Right ventricle myocardium inferior (tissue), 1 donor: ENCODE data around the gene RNF157. TPM values are rescaled to one million over a fixed set of nuclear protein-coding genes. Genes with fewer than 3 reads are reported as not detected.
"Not testable (repeated sequence)": the region's sequence is repeated elsewhere in the genome, so short reads cannot be mapped to it uniquely, and the experiment has no call there.

ENCODE experiments used
- ATAC-seq: fragments of 200-7000 bp; cut with Tn5 transposase; one replicate; pipeline ENCODE4 v1.9.1; 2020; ENCODE audit warnings: mild to moderate bottlenecking, moderate library complexity
- DNase-seq: peaks from one replicate; pipeline ENCODE4 v3.0.0; 2021; ENCODE audit errors: missing footprints
- intact Hi-C: fragments of 100-400 bp; cut with DNase I; formaldehyde crosslinking; loops from one replicate; pipeline ENCODE4 v1.11.0; 2022
- total RNA-seq: library from RNA; stranded (reverse); fragmentation: NEBNext Ultra II Directional; extraction: Animal tissue kit (Norgen Biotek cat#: 25700); gene quantifications from one replicate; pipeline ENCODE4 v1.2.1, GENCODE V29; 2021
- donor health status: DM: no; HTN: yes; CAD: no; lungs with severe emphysema.

RNF157 gene
- total RNA-seq, 1 donor from 2014 or later, result 19.4 TPM

- ATAC-seq, result no peak
- no peak for DNase-seq
- intact Hi-C loops, result no loop called here
Observed at GRCh38 chr17:76243826-76244679, 3.8 kb upstream of the RNF157 start.

DNA sequence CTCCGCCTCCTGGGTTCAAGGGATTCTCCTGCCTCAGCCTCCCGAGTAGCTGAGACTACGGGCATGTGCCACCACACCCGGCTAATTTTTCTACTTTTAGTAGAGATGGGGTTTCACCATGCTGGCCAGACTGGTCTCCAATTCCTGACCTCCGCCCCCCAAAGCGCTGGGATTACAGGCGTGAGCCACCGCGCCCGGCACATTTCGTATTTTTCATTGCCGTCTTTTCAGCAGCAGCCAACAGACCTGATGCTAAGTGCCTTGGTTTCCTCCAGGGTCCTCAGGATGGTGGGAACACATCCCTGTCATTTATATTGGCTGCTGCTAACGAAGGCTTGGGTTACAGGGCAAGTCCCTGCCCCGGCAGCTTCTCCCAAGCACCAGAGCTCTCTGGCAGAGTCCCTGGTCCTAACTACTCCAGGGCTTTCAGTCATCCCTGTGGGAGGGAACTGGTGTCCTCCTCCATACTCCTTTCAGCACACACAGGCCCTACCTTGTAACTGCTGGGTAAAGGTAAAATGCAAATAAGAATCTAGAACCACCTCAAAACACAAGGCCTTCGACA is 1.5 kb upstream of the RNF157 start:
- ATAC-seq, result no peak
- intact Hi-C loops, result loop anchor here (2.0 kb wide), 1 partner anchor 23 kb away; the partner anchor contains the start of gene UBALD2

GRCh38 chr17:76241204-76241538 is 878 bp upstream of the RNF157 start:
- DNase-seq (no peak), ATAC-seq (peak; percentile 57)
- intact Hi-C loops, result loop anchor here (2.0 kb wide), 1 partner anchor 24 kb away; the partner anchor contains the start of gene UBALD2

More for the DNA sequence above, 1.5 kb upstream of the RNF157 start:
- no peak for DNase-seq

GRCh38 chr17:76239538-76240274 is 587 bp downstream of the RNF157 start:
- intact Hi-C loops, result loop anchor here (2.0 kb wide), 1 partner anchor 25 kb away; the partner anchor contains the start of gene UBALD2
- ATAC-seq (peak; percentile 26), DNase-seq (no peak)

- no peak for ATAC-seq
- DNase-seq, result no peak
- intact Hi-C loops, result no loop called here
Observed at GRCh38 chr17:76238847-76239537, 1.3 kb downstream of the RNF157 start.

GRCh38 chr17:76237859-76238313 is 2.4 kb downstream of the RNF157 start:
- DNase-seq (no peak), ATAC-seq (no peak)
- intact Hi-C loops, result no loop called here

GRCh38 chr17:76236603-76237002 is 3.7 kb downstream of the RNF157 start:
- ATAC-seq, result no peak
- intact Hi-C loops, result no loop called here
- DNase-seq, result no peak

- ATAC-seq, result no peak
- no peak for DNase-seq
- intact Hi-C loops, result no loop called here
Observed at GRCh38 chr17:76235883-76236282, 4.4 kb downstream of the RNF157 start.

DNA sequence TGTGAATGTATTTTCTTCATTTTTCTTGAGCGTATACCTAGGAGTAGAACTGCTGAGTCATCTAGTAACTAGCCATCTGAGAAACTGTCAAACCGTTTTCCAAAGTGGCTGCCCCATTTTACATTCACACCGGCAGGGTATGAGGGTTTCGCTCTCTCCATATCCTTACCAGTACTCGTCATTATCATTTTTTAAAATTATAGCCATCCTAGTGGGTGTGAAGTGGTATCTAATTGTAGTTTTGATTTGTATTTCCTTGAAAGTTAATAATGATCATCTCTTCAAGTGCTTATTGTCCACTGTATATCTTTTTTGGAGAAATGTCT is 6.0 kb downstream of the RNF157 start:
- intact Hi-C loops, result no loop called here
- no peak for ATAC-seq
- DNase-seq, result no peak

DNA sequence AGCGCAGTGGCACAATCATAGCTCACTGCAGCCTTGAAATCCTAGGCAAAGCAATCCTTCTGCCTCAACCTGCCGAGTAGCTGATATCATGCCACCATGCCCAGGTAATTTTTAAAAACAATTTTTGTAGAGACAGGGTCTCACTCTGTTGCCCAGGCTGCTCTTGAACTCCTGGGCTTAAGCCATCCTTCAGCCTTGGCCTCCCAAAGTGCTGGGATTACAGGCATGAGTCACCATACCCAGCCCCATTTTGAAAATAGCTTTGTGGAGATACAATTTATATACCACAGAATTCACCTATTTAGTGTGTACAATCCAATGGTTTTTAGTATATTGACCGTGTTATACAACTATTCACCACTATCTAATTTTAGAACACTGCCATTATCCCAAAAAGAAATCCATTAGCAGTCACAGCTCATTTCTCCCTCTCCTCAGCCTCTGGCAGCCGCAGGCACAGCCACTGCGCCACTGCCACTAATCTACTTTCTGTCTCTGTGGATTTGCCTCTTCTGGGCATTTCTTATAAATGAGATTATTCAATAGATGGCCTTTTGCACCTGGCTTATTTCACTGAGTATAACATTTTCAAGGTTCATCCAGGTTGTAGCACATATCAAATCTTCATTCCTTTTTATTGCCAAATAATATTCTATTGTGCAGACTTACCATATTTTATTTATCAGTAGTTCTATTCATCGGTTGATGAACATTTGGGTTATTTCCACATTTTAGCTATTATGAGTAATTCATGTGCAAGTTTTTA is 6.5 kb downstream of the RNF157 start:
- intact Hi-C loops, result no loop called here
- no peak for DNase-seq
- no peak for ATAC-seq

DNA sequence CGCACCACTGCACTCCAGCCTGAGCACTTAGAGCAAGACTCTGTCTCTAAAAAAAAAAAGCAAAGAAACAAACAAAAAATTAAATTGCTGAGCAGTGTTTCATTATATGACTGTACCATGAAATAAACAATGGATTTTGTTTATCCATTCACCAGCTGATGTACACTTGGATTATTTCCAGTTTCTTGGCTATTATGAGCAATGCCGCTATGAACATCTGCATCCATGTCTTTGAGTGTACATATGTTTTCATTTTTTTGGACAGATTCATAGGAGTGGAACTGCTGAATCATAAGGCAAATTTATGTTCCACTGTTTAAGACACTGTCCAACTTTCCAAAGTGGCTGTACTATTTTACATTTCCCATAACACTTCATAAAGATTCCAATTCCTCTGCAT is 8.0 kb downstream of the RNF157 start:
- DNase-seq (no peak), ATAC-seq (no peak)
- intact Hi-C loops, result no loop called here

GRCh38 chr17:76226749-76227148 is 13.5 kb downstream of the RNF157 start:
- intact Hi-C loops, ATAC-seq, DNase-seq: not testable (repeated sequence)

- DNase-seq, intact Hi-C loops, ATAC-seq: not testable (repeated sequence)
Observed at GRCh38 chr17:76225373-76226086, 14.8 kb downstream of the RNF157 start.

DNA sequence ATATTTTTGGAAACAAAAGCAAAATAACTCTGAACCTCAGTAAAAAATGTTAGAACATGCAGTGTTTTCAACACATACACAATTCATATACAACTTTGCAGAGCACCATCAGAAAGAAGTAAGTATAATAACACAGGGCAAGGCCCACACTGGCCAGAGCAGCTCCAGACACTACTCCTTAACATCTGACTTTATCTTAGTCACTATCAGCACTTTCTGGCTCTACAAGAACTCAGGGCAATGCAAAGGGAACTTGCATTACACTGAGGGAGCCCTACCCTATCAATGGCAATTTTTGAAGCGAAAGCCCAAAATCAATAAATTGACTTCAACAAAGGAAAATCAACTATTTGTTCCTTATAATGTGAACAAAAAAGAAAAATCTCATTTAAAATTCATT is 16.5 kb downstream of the RNF157 start:
- intact Hi-C loops, result no loop called here
- ATAC-seq, result no peak

DNA sequence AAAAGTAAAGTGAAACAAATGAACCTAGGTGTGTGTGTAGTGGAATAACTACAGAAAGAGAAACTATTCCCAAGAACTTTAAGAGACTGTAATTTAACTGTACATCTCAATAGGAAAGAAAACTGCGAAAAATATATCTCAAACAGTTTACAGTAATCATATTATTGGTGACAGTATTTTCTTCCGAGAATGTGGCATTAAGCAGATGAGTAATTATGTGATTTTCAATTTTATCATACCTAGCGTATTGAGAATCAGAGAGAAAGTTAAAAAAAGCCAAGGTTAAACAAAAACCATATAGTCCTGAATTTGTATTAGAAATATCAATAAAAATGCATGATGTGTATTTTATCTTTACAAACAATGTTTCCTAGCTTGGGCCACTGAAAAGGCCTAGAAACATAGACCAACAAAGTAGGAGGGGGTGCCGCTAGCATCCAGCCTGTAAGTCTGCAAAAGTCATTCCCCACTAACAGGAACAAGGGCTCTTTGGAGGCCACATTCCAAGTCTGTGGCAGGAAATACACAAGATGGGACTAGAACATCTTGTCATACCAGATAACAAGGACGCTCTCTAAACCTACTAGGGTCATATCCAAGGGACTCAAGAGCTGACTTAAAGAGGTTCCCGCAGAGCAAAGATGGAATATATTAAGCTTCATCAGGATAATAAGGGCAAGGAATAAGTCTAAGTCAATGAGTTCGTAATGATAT is 20.5 kb downstream of the RNF157 start:
- DNase-seq (no peak), ATAC-seq (no peak)
- intact Hi-C loops, result no loop called here

More for the DNA sequence above, 16.5 kb downstream of the RNF157 start:
- no peak for DNase-seq

DNA sequence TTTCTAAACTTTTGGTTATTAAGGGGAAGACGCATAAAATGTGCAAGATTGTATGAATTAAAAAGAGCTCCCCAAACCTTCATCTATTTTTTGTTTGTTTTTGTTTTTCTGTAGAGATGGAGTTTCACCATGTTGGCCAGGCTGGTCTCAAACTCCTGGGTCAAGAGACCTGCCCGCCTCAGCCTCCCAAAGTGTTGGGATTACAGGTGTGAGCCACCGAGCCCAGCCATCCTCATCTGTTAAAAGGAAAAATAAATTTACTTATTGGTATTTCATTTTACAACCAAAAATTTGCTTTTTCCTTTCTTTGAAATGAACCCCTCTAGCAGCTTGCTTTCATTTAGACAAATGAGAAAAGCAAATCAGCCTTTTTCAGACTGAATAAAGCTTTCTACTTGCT is 23.2 kb downstream of the RNF157 start:
- DNase-seq, result no peak
- intact Hi-C loops, result no loop called here
- no peak for ATAC-seq

DNA sequence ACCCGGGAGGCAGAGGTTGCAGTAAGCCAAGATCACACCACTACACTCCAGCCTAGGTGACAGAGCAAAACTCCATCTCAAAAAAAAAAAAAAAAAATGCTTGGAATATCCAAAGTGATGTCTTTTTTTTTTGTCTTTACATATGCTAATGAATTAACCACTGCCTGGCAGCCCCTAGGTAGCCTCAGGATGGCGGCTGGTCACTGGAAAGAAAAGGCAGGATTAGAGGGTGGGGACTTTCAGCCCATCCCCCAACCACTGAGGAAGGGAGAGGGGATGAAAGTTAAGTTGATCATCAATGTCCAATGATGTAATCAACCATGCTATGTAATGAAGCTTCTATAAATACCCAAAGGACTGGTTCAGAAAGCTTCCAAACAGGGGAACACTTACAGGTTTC is 26.8 kb downstream of the RNF157 start:
- DNase-seq, result no peak
- ATAC-seq, result no peak
- intact Hi-C loops, result no loop called here
